ELF-1 (cell line): ENCODE results near the gene XPO5.
"Not testable (repeated sequence)": the region's sequence is repeated elsewhere in the genome, so short reads cannot be mapped to it uniquely, and the experiment has no call there.

ENCODE experiments used
- DNase-seq: peaks from one replicate; pipeline ENCODE4 v3.0.0-alpha.2; 2016; ENCODE audit warnings: low read depth, low spot score

The XPO5 gene

GRCh38 chr6:43498291-43498690 lies 77.5 kb downstream of the XPO5 start:
- not testable (repeated sequence) for DNase-seq

DNA sequence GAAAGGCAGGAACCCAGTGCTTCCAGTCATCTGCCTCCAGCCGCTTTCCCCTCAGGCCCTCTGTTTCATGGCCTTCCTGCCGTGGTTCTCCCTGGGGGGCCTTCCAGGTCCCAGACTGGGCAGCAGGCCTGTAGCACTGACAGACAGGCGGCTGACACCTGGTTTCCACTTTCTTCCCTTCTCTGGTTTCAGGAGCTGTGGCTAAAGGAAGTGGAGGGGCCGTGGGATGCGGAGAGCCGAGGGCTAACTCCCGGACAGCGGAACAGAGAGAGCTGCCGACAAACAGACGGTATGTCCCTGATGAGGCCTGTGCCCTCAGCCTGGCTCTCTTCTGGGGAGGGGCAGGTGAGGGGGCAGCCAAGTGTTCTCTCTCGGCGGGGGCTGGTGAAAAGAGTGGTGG lies 78.1 kb downstream of the XPO5 start:
- DNase-seq, result no peak

- no peak for DNase-seq
Measured at GRCh38 chr6:43497129-43497396, 78.8 kb downstream of the XPO5 start.

- peak; percentile 91 for DNase-seq
Measured at GRCh38 chr6:43496370-43497128, 79.3 kb downstream of the XPO5 start.

GRCh38 chr6:43495409-43495941 lies 80.4 kb downstream of the XPO5 start:
- DNase-seq, result peak; percentile 59

DNA sequence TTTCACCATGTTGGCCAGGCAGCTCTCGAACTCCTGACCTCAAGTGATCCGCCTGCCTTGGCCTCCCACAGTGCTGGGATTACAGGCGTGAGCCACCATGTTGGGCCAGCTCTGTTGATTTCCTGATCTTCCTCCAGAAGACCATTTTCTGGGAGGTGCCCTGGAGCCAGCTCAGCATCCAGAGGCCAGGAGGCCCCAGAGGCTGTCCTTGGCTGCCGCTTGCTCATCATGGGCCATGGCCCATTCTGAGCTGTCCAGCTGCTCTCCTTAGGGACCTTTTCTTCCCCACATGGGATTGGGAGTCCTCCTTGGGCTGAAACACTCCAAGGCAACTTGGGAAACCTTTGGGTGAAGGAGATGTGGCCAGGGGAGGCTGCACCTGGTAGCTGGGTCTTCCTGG lies 81.1 kb downstream of the XPO5 start:
- no peak for DNase-seq

DNA sequence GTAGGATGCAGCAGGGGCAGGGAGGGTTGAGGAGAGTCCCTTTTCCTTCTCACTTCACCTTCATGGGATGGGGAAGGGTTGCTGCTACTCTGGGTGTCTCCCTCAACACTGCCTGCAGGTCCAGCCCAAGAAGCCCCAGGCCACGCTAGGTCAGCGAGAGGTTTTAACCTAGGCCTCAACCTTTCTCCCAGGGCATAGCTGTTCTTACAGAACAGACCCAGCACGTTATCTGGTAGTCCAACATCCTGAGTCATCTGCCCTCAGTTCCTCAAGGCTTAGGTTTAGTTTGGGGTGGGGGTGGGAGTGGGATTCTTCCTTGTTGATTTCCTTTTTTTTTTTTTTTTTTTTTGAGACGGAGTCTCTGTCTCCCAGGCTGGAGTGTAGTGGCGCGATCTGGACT lies 81.5 kb downstream of the XPO5 start:
- peak; percentile 58 for DNase-seq

- no peak for DNase-seq
Measured at GRCh38 chr6:43493833-43494232, 82.0 kb downstream of the XPO5 start.

DNA sequence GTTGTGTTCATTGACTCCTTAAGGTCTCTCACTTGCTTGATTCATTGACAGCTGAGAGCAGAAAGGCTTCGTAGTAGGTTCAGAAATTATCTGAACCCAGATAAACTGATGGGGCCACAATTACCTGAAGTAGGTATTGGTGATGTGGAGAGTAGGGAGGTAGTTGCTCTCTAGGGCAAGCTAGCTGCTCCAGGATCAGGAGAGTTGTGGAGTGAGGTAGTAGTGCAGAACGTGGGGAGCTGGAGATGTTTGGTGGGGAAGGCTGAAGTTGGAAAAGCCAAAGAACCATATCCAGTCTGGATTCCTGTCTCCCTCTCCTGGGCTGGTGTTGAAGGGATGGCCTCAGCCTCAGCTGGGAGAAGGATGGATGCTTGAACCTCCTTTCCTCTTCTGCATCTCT lies 82.6 kb downstream of the XPO5 start:
- no peak for DNase-seq

DNA sequence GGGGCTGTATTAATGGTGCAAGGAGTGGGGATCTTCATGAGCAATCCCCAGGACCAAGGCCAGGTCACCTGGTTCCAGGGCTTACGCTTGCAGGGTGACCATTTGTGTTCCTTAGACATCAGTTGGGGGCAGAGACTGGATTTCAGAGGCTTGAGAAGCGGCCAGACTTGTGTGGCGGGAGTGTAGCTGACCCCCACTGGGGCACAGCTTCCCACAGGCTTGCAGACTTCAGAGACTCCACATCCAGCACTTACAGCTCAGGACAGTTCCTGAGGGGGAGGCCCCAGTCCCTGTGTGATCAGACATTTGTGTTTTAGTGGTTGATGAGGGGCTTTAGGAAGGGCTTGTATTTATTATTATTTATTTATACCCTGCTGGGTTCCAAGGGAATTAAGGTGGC lies 83.2 kb downstream of the XPO5 start:
- no peak for DNase-seq

DNA sequence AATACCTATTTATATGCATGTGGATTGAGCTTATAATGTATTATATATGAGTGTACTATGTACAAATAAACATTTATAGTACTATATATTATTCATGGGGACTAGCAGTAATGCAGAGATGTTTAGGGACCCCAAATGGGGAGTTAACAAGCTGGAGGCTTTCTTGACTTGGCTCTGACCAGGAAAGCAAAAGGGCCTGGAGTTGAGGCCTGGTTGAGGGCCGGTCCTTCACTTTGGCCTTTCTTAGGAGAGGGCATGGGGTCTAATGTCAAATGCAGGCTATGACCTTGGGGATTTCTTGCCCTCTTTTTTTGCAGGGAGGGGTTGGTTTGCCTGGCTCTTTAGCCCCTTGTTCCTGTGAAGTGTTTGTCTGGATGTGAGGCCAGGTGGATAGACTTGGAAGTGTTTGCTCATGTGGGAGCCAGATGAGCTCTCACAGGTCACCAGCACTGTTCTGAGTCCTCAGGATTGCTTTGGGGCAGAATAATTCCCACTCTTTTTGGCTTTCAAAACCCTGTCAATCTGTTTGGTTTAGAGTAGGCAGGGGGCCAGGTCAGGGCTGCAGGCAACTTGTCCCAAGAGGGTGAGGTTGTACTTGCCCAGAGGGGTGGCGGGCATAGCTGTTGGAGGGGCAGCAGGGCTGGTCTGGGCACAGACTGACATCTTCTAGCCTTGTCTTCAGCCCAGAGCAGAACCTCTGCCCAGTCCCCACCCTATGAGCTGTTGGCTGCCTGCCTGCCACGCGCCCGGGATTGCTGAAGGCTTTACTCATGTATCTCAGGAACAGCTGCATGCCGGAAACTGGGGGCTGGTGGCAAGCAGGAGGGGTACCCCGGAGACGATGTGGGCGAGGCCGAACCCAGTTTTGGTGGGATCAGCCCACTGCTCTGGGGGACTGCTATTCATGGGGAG lies 83.8 kb downstream of the XPO5 start:
- no peak for DNase-seq

DNA sequence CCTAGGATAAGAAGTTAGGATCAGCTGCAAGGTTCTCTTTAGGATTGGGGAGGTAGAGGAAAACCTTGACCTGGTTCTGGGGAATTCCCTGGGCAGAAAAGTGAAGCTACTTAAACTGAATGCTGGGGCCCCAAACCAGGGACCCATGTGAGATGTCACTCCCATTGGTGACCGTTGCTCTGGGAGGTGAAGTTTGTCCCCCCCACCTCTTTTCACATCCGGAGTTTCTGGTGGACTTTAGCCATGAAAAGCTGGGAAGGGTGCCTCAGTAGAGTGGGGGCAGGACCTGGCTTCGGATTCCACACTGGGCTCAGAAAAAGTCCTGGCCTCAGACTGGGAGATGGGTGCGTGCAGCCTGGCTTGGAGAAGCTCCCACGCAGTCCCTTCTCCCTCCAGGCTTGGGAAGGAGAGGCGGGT lies 85.3 kb downstream of the XPO5 start:
- DNase-seq, result no peak

DNA sequence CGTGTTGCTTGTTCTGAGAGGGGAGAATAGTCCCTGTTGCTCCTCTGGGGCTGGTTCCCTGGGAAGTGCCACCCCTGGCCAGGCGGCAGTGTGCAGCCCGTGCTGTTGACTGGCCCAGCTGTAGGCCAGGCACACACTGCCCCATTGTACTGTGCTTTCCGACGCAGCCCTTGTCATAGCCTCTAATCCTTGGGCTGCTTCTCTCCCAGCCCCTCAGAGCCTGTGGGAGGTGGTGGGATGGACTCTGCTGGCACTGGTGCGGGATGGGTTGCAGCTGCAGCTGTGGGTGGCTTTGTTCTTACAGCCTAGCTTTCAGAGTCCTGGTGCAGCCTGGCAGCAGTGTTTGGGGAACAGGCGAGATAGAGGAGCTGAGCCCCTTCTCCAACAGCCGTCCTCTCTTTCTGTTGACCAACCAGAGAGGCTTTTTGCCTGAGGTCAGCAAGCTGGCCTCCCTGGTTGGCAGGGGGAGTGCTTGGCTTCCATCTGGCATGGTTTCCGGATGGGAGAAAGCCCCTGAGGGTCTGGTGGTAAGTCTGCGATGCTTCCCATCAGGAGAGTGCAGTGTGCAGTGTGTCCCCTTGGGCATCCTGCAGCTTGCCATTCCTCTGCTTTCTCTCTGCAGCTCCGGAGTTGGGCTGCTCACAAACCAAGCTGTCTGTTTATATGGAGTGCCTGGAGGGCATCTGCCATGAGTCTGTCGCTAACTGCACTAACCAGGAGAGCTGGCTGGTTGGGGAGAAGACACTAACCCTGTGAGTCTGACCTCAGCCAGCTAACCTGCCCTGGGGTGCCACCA lies 86.4 kb downstream of the XPO5 start:
- peak; percentile 88 for DNase-seq

DNA sequence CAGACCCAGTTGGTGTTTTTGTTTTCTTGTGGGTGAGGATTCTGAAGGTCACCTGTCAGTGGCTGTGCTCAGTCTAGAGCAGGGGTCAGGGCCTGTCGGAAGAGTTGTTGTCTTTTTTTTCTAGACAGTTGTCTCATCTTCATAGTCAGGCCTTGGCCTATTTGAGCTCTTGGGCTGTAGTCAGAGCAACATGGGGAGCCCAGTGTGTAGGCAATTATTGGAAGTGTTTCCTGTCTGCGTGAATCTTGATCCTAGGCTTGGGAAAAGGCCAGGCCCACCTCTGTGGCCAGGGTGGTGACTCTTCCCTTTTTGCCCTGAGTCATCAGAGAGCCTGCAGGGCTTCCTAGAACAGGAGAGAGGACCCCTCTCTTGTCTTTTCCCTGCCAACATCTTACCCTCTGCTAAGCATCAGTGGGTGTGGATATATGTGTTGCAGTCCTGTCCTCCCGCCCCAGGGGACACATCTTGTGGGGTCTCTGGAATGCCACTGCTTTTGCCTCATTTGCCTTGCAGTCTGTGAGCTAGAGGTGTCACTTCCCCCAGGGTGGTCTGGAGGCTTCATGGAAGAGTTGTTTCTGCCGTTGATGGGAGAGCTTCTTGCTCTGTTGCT lies 87.1 kb downstream of the XPO5 start:
- DNase-seq, result no peak

DNA sequence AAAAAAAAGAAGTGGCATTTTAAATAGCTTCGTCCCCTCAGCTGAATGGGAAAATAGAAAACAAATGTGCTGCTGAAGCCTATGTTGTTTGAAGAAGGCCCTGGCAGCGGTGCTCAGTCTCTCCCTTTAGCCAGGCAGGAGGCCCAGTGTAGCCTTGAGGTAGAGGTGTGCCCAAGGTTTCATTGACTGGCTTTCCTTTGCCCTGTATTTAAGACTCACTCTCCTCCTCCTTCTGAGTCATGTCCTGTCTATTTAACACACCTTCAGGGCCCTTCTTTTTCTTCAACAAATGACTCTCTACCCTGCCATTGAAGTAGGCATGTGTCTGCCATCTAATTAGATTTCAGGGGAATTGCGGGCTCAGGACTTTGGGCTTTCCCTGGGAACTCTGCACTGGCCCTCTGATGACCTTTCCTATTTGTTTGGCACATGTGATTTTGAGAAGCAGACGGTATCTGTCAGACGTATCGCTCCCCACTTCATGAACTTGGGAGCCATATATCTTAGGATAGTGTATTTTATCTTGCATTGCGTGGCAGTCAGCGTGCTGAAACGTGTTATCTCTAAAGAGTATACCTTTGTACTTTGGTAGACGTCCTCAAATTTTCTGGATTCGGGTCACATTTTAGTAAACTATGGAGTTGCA lies 94.1 kb downstream of the XPO5 start:
- no peak for DNase-seq

DNA sequence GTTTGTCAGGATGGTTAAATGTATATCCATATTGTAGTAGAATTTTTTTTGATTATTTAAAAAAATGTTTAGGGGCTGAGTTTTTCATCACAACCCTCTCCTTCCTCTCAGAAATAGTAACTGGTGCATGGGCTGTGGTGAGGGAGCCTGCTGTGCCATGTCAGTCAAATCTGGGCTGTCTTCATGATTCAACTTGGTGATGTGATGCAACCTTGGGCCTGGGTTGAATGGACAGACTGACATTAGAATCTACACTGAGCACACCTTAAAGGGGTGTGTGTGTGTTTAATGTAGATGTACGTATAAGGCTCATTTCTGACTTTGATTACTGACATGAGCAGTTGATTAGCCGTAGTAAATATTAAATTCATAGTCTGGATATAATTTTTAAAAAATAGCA lies 94.8 kb downstream of the XPO5 start:
- no peak for DNase-seq

GRCh38 chr6:43478008-43478372 lies 97.8 kb downstream of the XPO5 start:
- DNase-seq, result no peak

DNA sequence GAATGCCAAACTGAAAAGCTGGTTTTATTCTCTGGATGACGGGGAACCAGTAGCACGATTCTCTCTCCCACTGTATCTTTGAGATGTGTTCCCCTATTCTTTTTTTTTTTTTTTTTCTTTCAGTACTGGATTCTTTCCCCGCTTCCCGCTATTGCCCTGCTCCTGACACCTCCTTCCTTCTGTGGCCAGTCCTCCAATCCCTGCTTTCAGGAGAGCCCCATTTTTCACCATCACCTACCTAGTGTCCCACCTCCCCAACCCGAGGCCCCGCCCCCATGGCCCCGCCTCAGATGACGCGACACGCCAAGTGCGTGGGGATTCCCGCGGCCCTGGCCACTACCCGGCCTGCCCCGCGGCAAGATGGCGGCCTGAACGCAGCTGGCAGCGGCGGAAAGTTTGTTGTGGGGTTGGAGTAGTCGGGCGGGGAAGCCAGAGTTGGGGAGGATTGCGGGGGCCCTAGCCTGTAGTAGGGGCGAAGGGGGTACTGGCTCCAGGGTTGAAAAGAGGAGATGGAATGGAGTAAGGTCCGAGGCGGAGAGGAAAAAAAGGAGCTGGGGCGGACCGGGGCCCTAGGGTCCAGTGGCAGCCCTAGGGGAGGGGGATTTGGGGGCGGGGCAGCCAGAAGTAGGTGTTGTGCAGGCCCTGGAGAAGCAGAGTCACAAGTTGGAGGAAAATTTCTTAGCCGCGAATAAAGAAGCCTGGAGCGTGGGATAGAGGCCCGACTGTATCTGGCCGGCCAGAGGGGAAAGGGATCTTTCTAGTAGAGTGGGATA lies 98.4 kb downstream of the XPO5 start, which contains the start of gene TJAP1:
Gene TJAP1 (plus strand): TSS at position 336 of the 773 bp plus-strand sequence. CDS start 21,432 bp downstream, outside the sequence.
- DNase-seq, result peak; percentile 66

- DNase-seq, result no peak
Measured at GRCh38 chr6:43476746-43477145, 99.1 kb downstream of the XPO5 start.

DNA sequence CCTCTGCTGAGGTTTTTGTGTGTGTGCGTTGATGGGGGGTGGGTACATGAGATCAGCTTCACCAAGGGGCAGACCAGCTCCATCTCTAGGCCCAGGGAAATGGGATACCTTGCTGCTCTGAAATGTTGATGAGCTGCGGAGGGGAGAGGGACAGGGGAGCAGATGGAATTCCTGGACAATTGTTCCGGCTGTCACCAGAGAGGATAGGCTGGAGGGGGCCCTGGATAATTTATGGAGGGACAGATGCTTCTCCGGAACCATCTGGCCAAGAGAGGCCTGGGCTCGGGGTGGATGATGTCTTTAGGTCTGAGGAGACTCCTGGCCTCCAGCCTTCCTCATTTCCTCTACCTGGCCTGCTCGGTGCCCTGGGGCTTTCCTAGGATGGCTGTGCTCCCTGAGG lies 100.3 kb downstream of the XPO5 start:
- no peak for DNase-seq
